DOHH2 (cell line): ENCODE measurements around the gene CCDC83.
A peak's percentile ranks its signal among the peaks of the same experiment; 100 is the strongest.

Experiments used
- H3F3A ChIP-seq: fragments of 200-600 bp; sonication (generic), shearing (Covaris generic); 2 replicates; pipeline ENCODE4 v1.6.0; 2016; ENCODE audit warnings: antibody characterized with exemption, mild to moderate bottlenecking; ENCODE audit not compliant: control insufficient read depth, insufficient read depth
- H3K27ac ChIP-seq: fragments of 200-600 bp; sonication (generic); 2 replicates; pipeline ENCODE4 v1.5.1; 2014; ENCODE audit warnings: low read depth, mild to moderate bottlenecking, low read length, moderate library complexity
- H3K27me3 ChIP-seq: fragments of 200-600 bp; sonication (generic); 2 replicates; pipeline ENCODE4 v1.6.1; 2014; ENCODE audit warnings: mild to moderate bottlenecking, low read length, mixed read lengths; ENCODE audit not compliant: control insufficient read depth
- H3K36me3 ChIP-seq: fragments of 200-600 bp; sonication (generic); 2 replicates; pipeline ENCODE4 v1.6.1; 2014; ENCODE audit warnings: mild to moderate bottlenecking, low read length, moderate library complexity, mixed read lengths; ENCODE audit not compliant: control insufficient read depth
- H3K4me1 ChIP-seq: fragments of 200-600 bp; sonication (generic); 2 replicates; pipeline ENCODE4 v1.6.1; 2014; ENCODE audit warnings: mild to moderate bottlenecking, low read length, mixed read lengths; ENCODE audit not compliant: control insufficient read depth
- H3K4me2 ChIP-seq: fragments of 200-600 bp; sonication (generic); 2 replicates; pipeline ENCODE4 v1.6.0; 2014; ENCODE audit warnings: mild to moderate bottlenecking, low read length, moderate library complexity
- H3K4me3 ChIP-seq: fragments of 200-600 bp; sonication (generic); 2 replicates; pipeline ENCODE4 v1.5.1; 2014; ENCODE audit warnings: mild to moderate bottlenecking, low read length, mixed read lengths
- H3K79me2 ChIP-seq: fragments of 200-600 bp; sonication (generic); 2 replicates; pipeline ENCODE4 v1.6.1; 2014; ENCODE audit warnings: mild to moderate bottlenecking, low read length, mixed read lengths; ENCODE audit not compliant: control insufficient read depth
- H3K9me2 ChIP-seq: fragments of 200-600 bp; sonication (generic); replicated peaks from 2 replicates; pipeline ENCODE4 v1.6.1; 2014; ENCODE audit warnings: mild to moderate bottlenecking, low read length, mixed read lengths; ENCODE audit not compliant: control insufficient read depth
- H3K9me3 ChIP-seq: fragments of 200-600 bp; sonication (generic); 2 replicates; pipeline ENCODE4 v1.6.1; 2014; ENCODE audit warnings: antibody characterized with exemption, low read length, mixed read lengths; ENCODE audit not compliant: control insufficient read depth, insufficient read depth
- H4K20me1 ChIP-seq: fragments of 200-600 bp; sonication (generic); 2 replicates; pipeline ENCODE4 v1.6.0; 2014; ENCODE audit warnings: low read depth, mild to moderate bottlenecking, antibody characterized with exemption, low read length, moderate library complexity; ENCODE audit not compliant: control insufficient read depth, insufficient read depth
- CTCF ChIP-seq: fragments of 200-600 bp; sonication (generic); IDR thresholded peaks from one replicate; pipeline ENCODE4 v1.5.1; 2014; ENCODE audit warnings: antibody characterized with exemption, mild to moderate bottlenecking, low read depth, low read length; ENCODE audit not compliant: poor library complexity, severe bottlenecking
- EZH2phosphoT487 ChIP-seq: fragments of 200-600 bp; sonication (generic); IDR thresholded peaks from 2 replicates; pipeline ENCODE4 v1.6.1; 2017; ENCODE audit warnings: borderline replicate concordance, mild to moderate bottlenecking, antibody characterized with exemption, low read length, moderate library complexity, mixed read lengths

Gene CCDC83

DNA sequence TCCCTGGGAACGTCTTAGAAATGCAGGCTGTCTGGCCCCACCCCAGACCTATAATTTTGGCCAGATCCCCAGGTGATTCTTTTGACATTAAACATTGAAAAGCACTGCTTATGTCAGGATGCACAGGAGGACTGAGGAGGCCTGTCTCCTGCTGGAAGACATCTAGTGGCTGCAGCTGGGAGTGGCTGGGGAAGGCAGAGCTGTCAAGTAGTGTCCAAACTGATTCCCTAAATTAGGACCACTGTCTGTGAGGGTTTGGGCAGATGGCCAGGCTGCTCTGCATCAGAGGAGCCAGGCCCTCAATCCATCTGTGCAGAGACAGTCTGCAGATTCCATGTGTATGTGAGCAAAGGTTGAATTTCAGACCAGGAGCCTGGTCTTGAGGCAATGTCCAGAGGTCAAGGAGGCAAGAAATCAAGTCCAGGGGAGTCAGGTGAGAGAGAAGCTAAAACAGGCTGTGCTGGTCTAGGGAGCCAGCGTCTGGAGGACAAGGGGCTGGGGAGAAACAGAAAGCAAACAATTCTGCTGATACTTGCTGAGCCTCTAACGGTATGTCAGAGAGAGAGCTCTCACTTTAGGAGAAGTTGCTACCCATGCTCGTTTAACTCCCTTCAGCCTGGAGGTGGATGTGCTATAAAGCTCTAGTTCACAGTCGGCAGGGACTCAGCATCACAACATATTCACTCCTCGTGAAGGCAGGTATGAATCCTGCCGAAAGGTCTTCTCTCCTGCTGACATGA is 28.9 kb upstream of the CCDC83 start:
- no peaks in the 10 kb centered on the region for H3K27me3 ChIP-seq
- no peaks in the 10 kb centered on the region for H3K4me1 ChIP-seq
- TF ChIP-seq CTCF (peak; percentile 53), EZH2phosphoT487 (no peak)
- H4K20me1 ChIP-seq, result no peaks in the 10 kb centered on the region
- no peak overlapping the region for H3K4me3 ChIP-seq
- no peaks in the 10 kb centered on the region for H3K9me2 ChIP-seq
- H3K9me3 ChIP-seq, result no peaks in the 10 kb centered on the region
- H3K4me2 ChIP-seq, result no peak overlapping the region
- no peak overlapping the region for H3K27ac ChIP-seq
- H3F3A ChIP-seq, result no peaks in the 10 kb centered on the region
- no peaks in the 10 kb centered on the region for H3K79me2 ChIP-seq
- H3K36me3 ChIP-seq, result no peaks in the 10 kb centered on the region

- no peak overlapping the region for H3K4me3 ChIP-seq
- H4K20me1 ChIP-seq, result no peaks in the 10 kb centered on the region
- no peak overlapping the region for H3K27ac ChIP-seq
- no peaks in the 10 kb centered on the region for H3K36me3 ChIP-seq
- no peak overlapping the region for H3K4me2 ChIP-seq
- no peaks in the 10 kb centered on the region for H3K4me1 ChIP-seq
- TF ChIP-seq CTCF, result no peak
- TF ChIP-seq EZH2phosphoT487, result no peak
- no peaks in the 10 kb centered on the region for H3K79me2 ChIP-seq
- no peaks in the 10 kb centered on the region for H3K27me3 ChIP-seq
- H3F3A ChIP-seq, result no peaks in the 10 kb centered on the region
- H3K9me2 ChIP-seq, result no peaks in the 10 kb centered on the region
- H3K9me3 ChIP-seq, result no peaks in the 10 kb centered on the region
Observed at GRCh38 chr11:85827748-85828639, 27.2 kb upstream of the CCDC83 start.

GRCh38 chr11:85828640-85828978 is 26.6 kb upstream of the CCDC83 start:
- Histone ChIP-seq H3K4me3 (no peak overlapping the region), H3K4me2 (no peak overlapping the region), H3F3A (no peaks in the 10 kb centered on the region), H3K9me2 (no peaks in the 10 kb centered on the region), H3K36me3 (no peaks in the 10 kb centered on the region), H3K9me3 (no peaks in the 10 kb centered on the region), H4K20me1 (no peaks in the 10 kb centered on the region), H3K27ac (no peak overlapping the region), H3K4me1 (no peaks in the 10 kb centered on the region), H3K79me2 (no peaks in the 10 kb centered on the region), H3K27me3 (no peaks in the 10 kb centered on the region)
- TF ChIP-seq EZH2phosphoT487 (no peak), CTCF (no peak)
